NCI-H748 (cell line): ENCODE data around the gene APOBEC3F.

Experiments used
- DNase-seq: peaks from one replicate; lab custom pipeline; 2025; ENCODE audit not compliant: unreplicated experiment; lab: John Stamatoyannopoulos, UW

Gene APOBEC3F

DNA sequence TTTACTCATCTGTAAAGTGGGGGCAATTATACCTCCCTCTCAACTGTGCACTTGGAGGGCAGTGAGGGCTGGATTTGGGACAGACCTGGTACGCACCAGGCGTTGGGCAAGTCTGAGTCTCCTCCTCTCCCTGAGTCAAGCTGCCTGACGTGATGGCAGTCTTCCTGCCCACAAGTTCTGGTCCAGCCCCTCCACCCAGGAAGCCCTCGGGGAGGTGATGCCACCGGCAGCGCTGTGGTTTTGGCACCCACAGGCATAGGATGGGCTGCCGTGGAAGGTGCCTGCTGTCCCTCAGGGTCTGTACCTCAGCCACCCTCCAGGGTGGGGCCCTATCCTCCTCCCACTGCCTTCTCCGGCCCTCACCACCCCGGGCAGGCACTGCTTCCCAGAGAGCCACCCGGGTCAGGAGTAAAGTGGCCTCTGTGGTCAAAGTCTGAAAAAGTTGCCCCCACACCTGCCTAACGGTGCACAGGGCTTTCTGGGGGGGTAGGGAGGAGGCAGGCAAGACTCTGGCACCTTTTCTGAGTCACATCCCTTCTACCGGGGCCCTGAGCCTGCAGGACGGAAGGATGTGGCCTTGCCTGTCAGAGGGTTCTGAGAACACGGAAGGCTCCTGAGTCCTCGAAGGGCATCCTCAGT, 49.9 kb downstream of the APOBEC3F start:
- DNase-seq = no peak

- DNase-seq = no peak
These were observed 50.7 kb downstream of the APOBEC3F start for GRCh38 chr22:39091126-39092081.

GRCh38 chr22:39092111-39092862, 51.6 kb downstream of the APOBEC3F start:
- DNase-seq = no peak

GRCh38 chr22:39094717-39095389, 54.2 kb downstream of the APOBEC3F start:
- DNase-seq = no peak

DNA sequence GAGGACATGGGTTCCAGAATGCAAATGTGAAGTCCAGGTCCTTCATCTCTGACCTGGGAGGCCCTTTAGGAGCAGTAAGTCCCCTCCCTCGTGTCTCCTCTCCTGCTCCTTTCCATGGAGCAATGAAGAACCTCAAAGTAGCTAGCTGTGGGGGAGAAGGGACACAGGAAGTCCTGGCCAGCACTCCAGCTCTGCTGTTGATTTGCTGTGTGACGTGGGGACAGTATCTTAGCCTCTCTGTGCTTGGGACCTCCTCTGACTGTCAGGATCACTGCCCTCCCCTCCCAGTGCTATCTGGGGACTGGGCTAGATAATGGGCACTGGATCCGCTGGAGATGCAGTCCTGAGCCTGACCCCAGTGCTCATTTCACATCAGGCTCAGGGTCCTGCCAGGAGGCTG, 55.3 kb downstream of the APOBEC3F start:
- no peak for DNase-seq

DNA sequence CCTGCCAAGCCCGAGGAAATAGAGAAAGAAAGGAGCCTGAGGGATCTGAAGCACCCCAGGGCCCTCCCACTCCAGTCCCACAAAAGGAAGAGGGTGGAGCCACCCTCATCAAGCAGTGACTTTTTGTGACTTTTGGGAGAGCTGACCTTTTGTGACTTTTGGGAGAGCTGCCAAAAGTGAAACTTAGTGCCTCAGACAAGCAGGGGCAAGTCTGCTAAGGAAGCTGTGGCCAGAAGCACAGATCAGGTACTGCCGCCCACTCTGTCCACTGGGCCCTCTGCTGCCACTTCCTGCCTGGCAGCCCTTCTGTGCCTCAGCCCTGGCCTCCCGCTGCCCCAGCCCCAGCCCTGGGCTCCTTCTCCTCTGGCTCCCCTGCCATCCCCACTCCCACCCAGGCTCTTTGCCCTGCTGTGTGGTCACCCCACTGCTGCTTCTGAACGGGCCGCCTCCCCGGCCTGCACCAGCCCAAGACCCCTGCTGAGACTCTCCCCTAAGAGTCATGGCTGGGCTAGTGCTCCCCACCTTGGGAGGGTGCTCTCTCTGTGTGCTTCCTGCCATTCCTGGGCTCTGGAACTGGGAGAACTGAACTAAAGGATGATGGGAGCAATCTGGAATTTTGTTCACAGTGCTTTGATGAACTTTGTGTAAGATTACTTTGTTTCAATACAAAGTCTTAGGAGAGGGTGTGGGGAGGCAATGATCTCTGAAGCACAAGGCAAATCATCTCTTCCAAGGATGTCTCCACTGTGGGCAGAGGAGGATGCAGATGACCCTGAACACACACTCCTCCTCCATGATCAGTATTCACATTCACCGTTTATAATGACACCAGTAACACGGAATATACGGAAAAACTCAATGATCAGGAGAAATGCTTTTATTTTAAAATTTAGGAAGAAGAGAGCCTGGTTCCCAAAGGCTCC, 56.7 kb downstream of the APOBEC3F start, which contains the start of gene APOBEC3H:
TSS of gene APOBEC3H (plus strand) at position 147 of the 923 bp plus-strand sequence. CDS start 3,035 bp downstream, outside the sequence.
- no peak for DNase-seq

DNA sequence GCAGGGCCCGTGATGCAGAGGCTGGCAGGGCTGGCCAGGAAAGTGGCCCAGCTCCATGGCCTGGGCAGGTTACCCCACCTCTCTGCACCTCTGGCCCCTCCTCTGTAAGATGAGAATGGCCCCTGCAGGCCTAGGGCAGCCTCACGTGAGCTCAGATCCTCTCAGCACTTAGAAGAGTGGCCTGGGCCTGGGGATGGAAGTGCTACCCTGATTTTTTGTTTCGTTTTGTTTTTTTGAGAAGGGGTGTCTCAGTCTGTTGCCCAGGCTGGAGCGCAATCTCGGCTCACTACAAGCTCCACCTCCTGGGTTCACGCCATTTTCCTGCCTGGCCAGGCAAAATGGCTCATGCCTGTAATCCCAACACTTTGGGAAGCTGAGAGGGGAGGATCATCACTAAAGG, 57.4 kb downstream of the APOBEC3F start:
- DNase-seq = no peak

DNA sequence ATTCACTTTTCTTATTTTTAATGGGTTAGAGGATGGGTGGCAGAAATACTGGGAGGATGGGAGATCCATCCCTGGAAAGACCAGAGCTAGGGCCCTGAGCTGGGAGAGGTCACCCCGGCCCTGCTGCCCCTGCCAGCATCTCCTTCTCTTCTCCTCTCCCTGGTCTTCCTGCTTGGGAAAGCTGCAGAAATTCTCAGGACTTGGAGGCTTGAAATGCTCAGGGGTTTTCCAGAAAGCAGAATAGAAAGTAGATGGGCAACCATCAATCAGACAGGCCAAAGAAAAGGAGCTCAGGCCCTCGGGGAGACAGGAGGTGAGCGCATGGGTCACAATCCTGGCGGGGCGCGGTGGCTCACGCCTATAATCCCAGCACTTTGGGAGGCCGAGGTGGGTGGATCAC, 57.9 kb downstream of the APOBEC3F start:
- no peak for DNase-seq

GRCh38 chr22:39101226-39101625, 60.6 kb downstream of the APOBEC3F start:
- no peak for DNase-seq

- DNase-seq = no peak
These were observed 62.8 kb downstream of the APOBEC3F start for GRCh38 chr22:39103431-39103830.
